Neural cell (in vitro differentiated cells): ENCODE measurements around the gene IFT22.

Source experiments
- CTCF ChIP-seq: fragments of 450-650 bp; IDR thresholded peaks from 2 replicates; pipeline ENCODE4 v1.5.1; 2014; ENCODE audit warnings: antibody characterized with exemption, mild to moderate bottlenecking, moderate library complexity; ENCODE audit not compliant: poor library complexity, severe bottlenecking
- EP300 ChIP-seq: fragments of 450-650 bp; conservative IDR thresholded peaks from 2 replicates; pipeline ENCODE4 v1.6.1; 2014; ENCODE audit warnings: antibody characterized with exemption, mild to moderate bottlenecking, moderate library complexity; ENCODE audit not compliant: poor library complexity, severe bottlenecking
- EZH2 ChIP-seq: fragments of 200-600, 300-800 bp; shearing (Covaris generic), sonication (generic); IDR thresholded peaks from 2 replicates; pipeline ENCODE4 v1.6.1; 2014; ENCODE audit warnings: antibody characterized with exemption, low read length, borderline replicate concordance, mild to moderate bottlenecking; ENCODE audit not compliant: insufficient read depth, poor library complexity, severe bottlenecking
- POLR2AphosphoS5 ChIP-seq: IDR thresholded peaks from 2 replicates; pipeline ENCODE4 v1.6.1; 2012
- RAD21 ChIP-seq: fragments of 450-650 bp; conservative IDR thresholded peaks from 2 replicates; pipeline ENCODE4 v1.6.1; 2014; ENCODE audit warnings: antibody characterized with exemption, mild to moderate bottlenecking, moderate library complexity
- REST ChIP-seq: IDR thresholded peaks from 2 replicates; pipeline ENCODE4 v1.6.1; 2012; ENCODE audit warnings: borderline replicate concordance
- TAF1 ChIP-seq: IDR thresholded peaks from 2 replicates; pipeline ENCODE4 v1.6.1; 2012; ENCODE audit warnings: low read depth

DNA sequence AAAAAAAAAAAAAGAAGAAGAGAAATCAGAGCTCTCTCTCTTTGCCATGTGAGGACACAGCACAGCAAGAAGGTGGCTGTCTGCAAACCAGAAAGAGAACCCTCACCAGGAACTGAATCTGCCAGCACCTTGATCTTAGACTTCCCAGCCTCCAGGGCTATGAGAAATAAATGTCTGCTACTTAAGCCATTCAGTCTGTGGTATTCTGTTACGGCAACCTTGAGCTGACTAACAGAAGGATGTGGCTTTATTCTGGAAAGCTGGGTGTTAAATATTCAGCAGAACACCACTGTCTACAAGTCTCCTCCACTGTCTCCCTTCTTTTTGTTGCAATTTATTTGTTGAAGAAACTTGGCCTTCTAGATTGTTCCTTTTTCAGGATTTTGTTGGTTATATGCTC, 46.1 kb upstream of the IFT22 start:
- TF ChIP-seq CTCF (no peak), EZH2 (no peak), EP300 (no peak), RAD21 (no peak), REST (no peak), POLR2AphosphoS5 (no peak), TAF1 (no peak)
